Suprapubic skin (tissue), 4 donors: Measurements from ENCODE around the gene EFHD1. TPM values are rescaled to one million over a fixed set of nuclear protein-coding genes. Genes with fewer than 3 reads are reported as not detected.

Source experiments
- DNase-seq, 2 donors: peaks; one replicate each; pipeline ENCODE4 v3.0.0-alpha.2; 2019; ENCODE audit warnings: low spot score in 2 of 2
- H3K27ac ChIP-seq: fragments of 200-600 bp; sonication (generic); one replicate; pipeline ENCODE4 v1.5.1; 2019
- H3K27me3 ChIP-seq: fragments of 200-600 bp; sonication (generic); one replicate; pipeline ENCODE4 v1.5.1; 2019
- H3K36me3 ChIP-seq: fragments of 200-600 bp; sonication (generic); one replicate; pipeline ENCODE4 v1.5.1; 2019
- H3K4me1 ChIP-seq: fragments of 200-600 bp; sonication (generic); one replicate; pipeline ENCODE4 v1.5.1; 2019
- H3K4me3 ChIP-seq: fragments of 200-600 bp; sonication (generic); one replicate; pipeline ENCODE4 v1.5.1; 2019; ENCODE audit warnings: mild to moderate bottlenecking
- H3K9me3 ChIP-seq: fragments of 200-600 bp; sonication (generic); one replicate; pipeline ENCODE4 v1.5.1; 2019
- EP300 ChIP-seq: sonication (generic); formaldehyde crosslinking; IDR thresholded peaks from one replicate; pipeline ENCODE4 v1.6.1; 2017; ENCODE audit warnings: antibody characterized with exemption
- POLR2A ChIP-seq, 2 donors: fragments of 450-650 bp; IDR thresholded peaks; one replicate each; pipeline ENCODE4 v1.6.1; 2017; ENCODE audit warnings: antibody characterized with exemption in 2 of 2, mild to moderate bottlenecking in 2 of 2, moderate library complexity in 2 of 2
- POLR2AphosphoS5 ChIP-seq, 3 donors: sonication (generic); formaldehyde crosslinking; IDR thresholded peaks; one replicate each; pipeline ENCODE4 v1.6.1; 2017; ENCODE audit warnings: antibody characterized with exemption in 3 of 3
- WGBS: methylation state at CpG from one replicate; pipeline ENCODE4 v1.1.5; 2018; 5-methylcytosine and 5-hydroxymethylcytosine counted together
- total RNA-seq, 4 donors: library from RNA; depleted of rRNA; stranded (reverse); fragments of >200 nt; gene quantifications; one replicate each; pipeline ENCODE4 v1.1.0, GENCODE V29; 2016
- TF ChIP-seq, protein P1 (sequence below), 2 donors: fragments of 200-600 bp in 1 of 2; fragments of 450-650 bp in 1 of 2; sonication (generic) in 1 of 2; IDR thresholded peaks; one replicate each; pipeline ENCODE4 v1.5.1; 2016 to 2019; ENCODE audit warnings: antibody characterized with exemption in 2 of 2, mild to moderate bottlenecking in 1 of 2, moderate library complexity in 1 of 2

Gene EFHD1
- 10 to 100 TPM in 3 of 4 donors, 1 to 10 TPM in 1; 4.2 to 18.4 (median 16.6) TPM for total RNA-seq

GRCh38 chr2:232633413-232634205, at the start of gene EFHD1:
EFHD1 (plus strand) TSS chr2:232633604; CDS start chr2:232633705, 101 bp downstream.
- H3K9me3 ChIP-seq = no peaks in the 10 kb centered on the region
- peaks cover 21% of the 10 kb centered on the region for H3K4me1 ChIP-seq
- H3K27ac ChIP-seq = peak within 1 kb of the TSS; percentile 89
- peak within 1 kb of the TSS; percentile 81 for H3K4me3 ChIP-seq
- peaks cover 26% of the 10 kb centered on the region for H3K27me3 ChIP-seq
- no peaks in the 10 kb centered on the region for H3K36me3 ChIP-seq
- DNase-seq = peak; percentile 90 to 91
- 0% methylated on average over 2 of the region's 90 CpGs for WGBS
- TF ChIP-seq POLR2A (IDR thresholded peaks at IDR 0.05) (no peak), EP300 (no peak), POLR2AphosphoS5 (IDR thresholded peaks at IDR 0.05) (no peak)
- TF ChIP-seq, protein P1, sequence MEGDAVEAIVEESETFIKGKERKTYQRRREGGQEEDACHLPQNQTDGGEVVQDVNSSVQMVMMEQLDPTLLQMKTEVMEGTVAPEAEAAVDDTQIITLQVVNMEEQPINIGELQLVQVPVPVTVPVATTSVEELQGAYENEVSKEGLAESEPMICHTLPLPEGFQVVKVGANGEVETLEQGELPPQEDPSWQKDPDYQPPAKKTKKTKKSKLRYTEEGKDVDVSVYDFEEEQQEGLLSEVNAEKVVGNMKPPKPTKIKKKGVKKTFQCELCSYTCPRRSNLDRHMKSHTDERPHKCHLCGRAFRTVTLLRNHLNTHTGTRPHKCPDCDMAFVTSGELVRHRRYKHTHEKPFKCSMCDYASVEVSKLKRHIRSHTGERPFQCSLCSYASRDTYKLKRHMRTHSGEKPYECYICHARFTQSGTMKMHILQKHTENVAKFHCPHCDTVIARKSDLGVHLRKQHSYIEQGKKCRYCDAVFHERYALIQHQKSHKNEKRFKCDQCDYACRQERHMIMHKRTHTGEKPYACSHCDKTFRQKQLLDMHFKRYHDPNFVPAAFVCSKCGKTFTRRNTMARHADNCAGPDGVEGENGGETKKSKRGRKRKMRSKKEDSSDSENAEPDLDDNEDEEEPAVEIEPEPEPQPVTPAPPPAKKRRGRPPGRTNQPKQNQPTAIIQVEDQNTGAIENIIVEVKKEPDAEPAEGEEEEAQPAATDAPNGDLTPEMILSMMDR (IDR thresholded peaks at IDR 0.05) = no peak

- no peak overlapping the region for H3K4me3 ChIP-seq
- H3K27me3 ChIP-seq = no peaks in the 10 kb centered on the region
- WGBS = 77% methylated on average over 6 of the region's 6 CpGs
- peaks cover 25% of the 10 kb centered on the region for H3K36me3 ChIP-seq
- DNase-seq = no peak
- H3K27ac ChIP-seq = no peak overlapping the region
- H3K9me3 ChIP-seq = no peaks in the 10 kb centered on the region
- peaks cover 20% of the 10 kb centered on the region for H3K4me1 ChIP-seq
- TF ChIP-seq, protein P1 (IDR thresholded peaks at IDR 0.05) = no peak
- TF ChIP-seq EP300 (no peak), POLR2AphosphoS5 (IDR thresholded peaks at IDR 0.05) (no peak), POLR2A (IDR thresholded peaks at IDR 0.05) (no peak)
These were observed 49.2 kb upstream of the EFHD1 start for GRCh38 chr2:232584238-232584637.

- peaks cover 25% of the 10 kb centered on the region for H3K4me1 ChIP-seq
These were observed 46.4 kb upstream of the EFHD1 start for GRCh38 chr2:232586943-232587505.

DNA sequence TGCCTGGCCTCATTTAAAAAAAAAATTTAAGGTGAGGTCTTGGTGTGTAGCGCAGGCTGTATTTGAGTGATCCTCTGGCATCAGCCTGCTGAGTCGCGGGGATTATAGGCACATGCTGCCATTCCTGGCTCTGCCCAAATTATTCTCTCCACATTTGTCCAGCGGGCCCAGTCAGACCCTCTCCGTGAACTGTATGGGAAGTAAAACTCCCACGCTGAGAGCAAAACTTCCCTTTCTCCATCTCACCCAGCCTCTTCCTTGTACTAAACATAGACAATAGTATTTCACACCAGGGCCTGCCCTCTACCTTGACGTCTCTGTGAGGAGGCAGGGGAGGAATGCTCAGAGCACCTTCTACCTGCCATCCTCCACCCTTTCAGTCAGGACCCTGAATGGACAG, 45.9 kb upstream of the EFHD1 start:
- H3K9me3 ChIP-seq = no peaks in the 10 kb centered on the region
- no peak for TF ChIP-seq POLR2AphosphoS5 (IDR thresholded peaks at IDR 0.05)
- TF ChIP-seq EP300 = no peak
- no peak for TF ChIP-seq POLR2A (IDR thresholded peaks at IDR 0.05)
- TF ChIP-seq, protein P1 (IDR thresholded peaks at IDR 0.05) = no peak
- H3K27ac ChIP-seq = no peak overlapping the region
- H3K27me3 ChIP-seq = no peaks in the 10 kb centered on the region
- DNase-seq = no peak
- 77% methylated on average over 7 of the region's 7 CpGs for WGBS
- peaks cover 3% of the 10 kb centered on the region for H3K36me3 ChIP-seq
- H3K4me3 ChIP-seq = no peak overlapping the region
- H3K4me1 ChIP-seq = peaks cover 26% of the 10 kb centered on the region

More at GRCh38 chr2:232586943-232587505, 46.4 kb upstream of the EFHD1 start:
- Histone ChIP-seq H3K4me3 (no peak overlapping the region), H3K9me3 (no peaks in the 10 kb centered on the region), H3K27me3 (no peaks in the 10 kb centered on the region), H3K36me3 (peaks cover 6% of the 10 kb centered on the region), H3K27ac (no peak overlapping the region)
- TF ChIP-seq POLR2A (IDR thresholded peaks at IDR 0.05) = no peak
- TF ChIP-seq, protein P1 (IDR thresholded peaks at IDR 0.05) = no peak
- no peak for TF ChIP-seq POLR2AphosphoS5 (IDR thresholded peaks at IDR 0.05)
- TF ChIP-seq EP300 = no peak
- 85% methylated on average over 5 of the region's 5 CpGs for WGBS
- DNase-seq = no peak

GRCh38 chr2:232588031-232588430, 45.4 kb upstream of the EFHD1 start:
- no peak for TF ChIP-seq POLR2A (IDR thresholded peaks at IDR 0.05)
- TF ChIP-seq, protein P1 (IDR thresholded peaks at IDR 0.05) = no peak
- TF ChIP-seq POLR2AphosphoS5 (IDR thresholded peaks at IDR 0.05) = no peak
- TF ChIP-seq EP300 = no peak
- no peak for DNase-seq
- H3K36me3 ChIP-seq = no peaks in the 10 kb centered on the region
- H3K4me1 ChIP-seq = peaks cover 31% of the 10 kb centered on the region
- no peak overlapping the region for H3K27ac ChIP-seq
- H3K27me3 ChIP-seq = no peaks in the 10 kb centered on the region
- H3K4me3 ChIP-seq = no peak overlapping the region
- H3K9me3 ChIP-seq = no peaks in the 10 kb centered on the region
- WGBS = 87% methylated on average over 7 of the region's 8 CpGs
